A673 (cell line): ENCODE data around the gene KCNMA1. TPM values are rescaled to one million over a fixed set of nuclear protein-coding genes. Genes with fewer than 3 reads are reported as not detected.

ENCODE experiments used
- BruUV-seq: library from RNA; stranded (reverse); fragments of 400-500 nt; replicated peaks from 2 replicates; lab custom pipeline; 2021; lab: Mats Ljungman, UMichigan
- CTCF ChIA-PET: fragments of 300-600 bp; sonication (Branson Sonifier 250); formaldehyde crosslinking; loops from one replicate; lab custom pipeline; 2022; ENCODE audit warnings: antibody characterized with exemption; lab: Charles Lee
- POLR2A ChIA-PET: fragments of 300-600 bp; sonication (Branson Sonifier 250); formaldehyde crosslinking; loops from one replicate; lab custom pipeline; 2022; ENCODE audit warnings: antibody characterized with exemption; ENCODE audit not compliant: low non-redundant PET; lab: Charles Lee
- DNase-seq: peaks from one replicate; pipeline ENCODE4 v3.0.0-alpha.2; 2015; ENCODE audit warnings: low spot score
- H3K27ac ChIP-seq: fragments of 200-600 bp; sonication (generic); 2 replicates; pipeline ENCODE4 v1.5.1; 2016; ENCODE audit warnings: mixed run types, low read depth, mild to moderate bottlenecking, mixed read lengths, antibody characterized with exemption, low read length; ENCODE audit not compliant: poor library complexity, severe bottlenecking
- H3K27me3 ChIP-seq: fragments of 200-600 bp; sonication (generic); replicated peaks from 2 replicates; pipeline ENCODE4 v1.6.1; 2017; ENCODE audit warnings: mixed run types, low read depth, mild to moderate bottlenecking, mixed read lengths, antibody characterized with exemption, low read length; ENCODE audit not compliant: insufficient read depth, poor library complexity
- H3K36me3 ChIP-seq: fragments of 200-600 bp; sonication (generic); 2 replicates; pipeline ENCODE4 v1.6.1; 2016; ENCODE audit warnings: mixed run types, mild to moderate bottlenecking, mixed read lengths, antibody characterized with exemption, low read length; ENCODE audit not compliant: insufficient read depth, poor library complexity, severe bottlenecking
- H3K4me1 ChIP-seq: fragments of 200-600 bp; sonication (generic); 2 replicates; pipeline ENCODE4 v1.6.1; 2017; ENCODE audit warnings: mixed run types, mild to moderate bottlenecking, mixed read lengths, antibody characterized with exemption, low read length; ENCODE audit not compliant: insufficient read depth, poor library complexity, severe bottlenecking
- H3K4me3 ChIP-seq: fragments of 200-600 bp; sonication (generic); 2 replicates; pipeline ENCODE4 v1.5.1; 2016; ENCODE audit warnings: low read depth, mixed run types, mild to moderate bottlenecking, mixed read lengths, low read length; ENCODE audit not compliant: poor library complexity, severe bottlenecking
- H3K9me3 ChIP-seq: fragments of 200-600 bp; sonication (generic); 2 replicates; pipeline ENCODE4 v1.6.1; 2016; ENCODE audit warnings: mixed run types, low read depth, mild to moderate bottlenecking, mixed read lengths, antibody characterized with exemption, low read length; ENCODE audit not compliant: poor library complexity, severe bottlenecking
- EZH2 ChIP-seq: fragments of 200-600 bp; sonication (generic); IDR thresholded peaks from 2 replicates; pipeline ENCODE4 v1.6.1; 2017; ENCODE audit warnings: borderline replicate concordance, low read depth, mild to moderate bottlenecking, mixed read lengths, antibody characterized with exemption, low read length; ENCODE audit not compliant: poor library complexity, severe bottlenecking
- intact Hi-C: fragments of 100-400 bp; cut with micrococcal nuclease; formaldehyde crosslinking; loops from one replicate; pipeline ENCODE4 v1.10.0; 2022; ENCODE audit not compliant: unreplicated experiment
- total RNA-seq: library from RNA; stranded (reverse); gene quantifications from 2 replicates; pipeline ENCODE4 v1.2.3, GENCODE V29; 2021
- TF ChIP-seq, protein P1 (sequence below): fragments of 300-800, 200-600 bp; sonication (generic); conservative IDR thresholded peaks from 2 replicates; pipeline ENCODE4 v1.5.1; 2017; ENCODE audit warnings: low read depth, mild to moderate bottlenecking, antibody characterized with exemption, low read length, moderate library complexity, mixed read lengths

The KCNMA1 gene
- total RNA-seq, 1 experiment from 2014 or later, result 0.84 TPM

- TF ChIP-seq, protein P1, sequence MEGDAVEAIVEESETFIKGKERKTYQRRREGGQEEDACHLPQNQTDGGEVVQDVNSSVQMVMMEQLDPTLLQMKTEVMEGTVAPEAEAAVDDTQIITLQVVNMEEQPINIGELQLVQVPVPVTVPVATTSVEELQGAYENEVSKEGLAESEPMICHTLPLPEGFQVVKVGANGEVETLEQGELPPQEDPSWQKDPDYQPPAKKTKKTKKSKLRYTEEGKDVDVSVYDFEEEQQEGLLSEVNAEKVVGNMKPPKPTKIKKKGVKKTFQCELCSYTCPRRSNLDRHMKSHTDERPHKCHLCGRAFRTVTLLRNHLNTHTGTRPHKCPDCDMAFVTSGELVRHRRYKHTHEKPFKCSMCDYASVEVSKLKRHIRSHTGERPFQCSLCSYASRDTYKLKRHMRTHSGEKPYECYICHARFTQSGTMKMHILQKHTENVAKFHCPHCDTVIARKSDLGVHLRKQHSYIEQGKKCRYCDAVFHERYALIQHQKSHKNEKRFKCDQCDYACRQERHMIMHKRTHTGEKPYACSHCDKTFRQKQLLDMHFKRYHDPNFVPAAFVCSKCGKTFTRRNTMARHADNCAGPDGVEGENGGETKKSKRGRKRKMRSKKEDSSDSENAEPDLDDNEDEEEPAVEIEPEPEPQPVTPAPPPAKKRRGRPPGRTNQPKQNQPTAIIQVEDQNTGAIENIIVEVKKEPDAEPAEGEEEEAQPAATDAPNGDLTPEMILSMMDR, result no peak
- no peak for TF ChIP-seq EZH2
- H3K4me1 ChIP-seq, result no peaks in the 10 kb centered on the region
- no peaks in the 10 kb centered on the region for H3K36me3 ChIP-seq
- H3K27me3 ChIP-seq, result peaks cover 15% of the 10 kb centered on the region
- DNase-seq, result no peak
- intact Hi-C loops, result no loop called here
- no peak overlapping the region for H3K4me3 ChIP-seq
- CTCF ChIA-PET, result no interaction called here
- H3K27ac ChIP-seq, result no peak overlapping the region
- BruUV-seq, result no TSS peak
- POLR2A ChIA-PET, result interaction anchor here (0.5 kb wide), 1 partner anchor 745 kb away, joined by 4 read pairs; no protein-coding TSS in a partner anchor
- H3K9me3 ChIP-seq, result no peaks in the 10 kb centered on the region
Observed at GRCh38 chr10:77602913-77603533, 34.6 kb downstream of the KCNMA1 start.

DNA sequence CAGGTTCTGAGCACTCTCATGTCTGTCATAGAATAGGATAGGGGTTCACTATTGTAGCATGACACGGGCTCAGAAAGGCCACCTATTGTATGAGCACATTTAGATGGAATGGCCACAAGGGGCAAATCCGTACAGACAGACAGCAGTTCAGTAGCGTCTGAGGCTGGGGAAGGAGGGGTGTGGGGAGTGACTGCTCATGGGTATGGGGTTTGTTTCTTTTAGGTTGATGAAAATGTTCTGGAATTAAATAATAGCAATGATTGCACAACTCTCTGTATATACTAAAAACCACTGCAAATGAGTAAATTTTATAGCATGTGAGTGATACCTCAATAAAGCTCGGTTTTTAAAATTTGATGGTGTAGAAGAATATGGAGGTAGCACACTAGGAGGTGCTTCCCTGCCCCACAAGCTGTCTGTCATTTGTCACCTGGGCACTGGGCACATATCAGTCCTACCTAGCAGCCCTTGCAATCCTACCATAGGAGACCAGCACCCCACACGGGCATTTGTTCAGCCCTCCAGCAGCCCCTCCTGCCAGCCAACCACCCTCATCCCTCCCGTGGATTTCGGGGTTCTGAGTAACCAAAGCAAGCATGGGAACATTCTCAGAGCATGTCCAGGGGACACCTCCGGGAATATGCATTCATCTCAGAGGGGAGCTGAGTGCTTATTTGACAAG, 35.2 kb downstream of the KCNMA1 start:
- intact Hi-C loops, result no loop called here
- Histone ChIP-seq H3K9me3 (no peaks in the 10 kb centered on the region), H3K4me3 (no peak overlapping the region), H3K27me3 (peaks cover 15% of the 10 kb centered on the region), H3K36me3 (no peaks in the 10 kb centered on the region), H3K27ac (no peak overlapping the region), H3K4me1 (no peaks in the 10 kb centered on the region)
- no TSS peak for BruUV-seq
- CTCF ChIA-PET, result interaction anchor here (0.5 kb wide), 1 partner anchor 1772 kb away, joined by 3 read pairs; no protein-coding TSS in a partner anchor
- TF ChIP-seq, protein P1, result no peak
- no peak for TF ChIP-seq EZH2
- POLR2A ChIA-PET, result interaction anchor here (0.5 kb wide), 1 partner anchor 744 kb away, joined by 4 read pairs; no protein-coding TSS in a partner anchor
- DNase-seq, result no peak

DNA sequence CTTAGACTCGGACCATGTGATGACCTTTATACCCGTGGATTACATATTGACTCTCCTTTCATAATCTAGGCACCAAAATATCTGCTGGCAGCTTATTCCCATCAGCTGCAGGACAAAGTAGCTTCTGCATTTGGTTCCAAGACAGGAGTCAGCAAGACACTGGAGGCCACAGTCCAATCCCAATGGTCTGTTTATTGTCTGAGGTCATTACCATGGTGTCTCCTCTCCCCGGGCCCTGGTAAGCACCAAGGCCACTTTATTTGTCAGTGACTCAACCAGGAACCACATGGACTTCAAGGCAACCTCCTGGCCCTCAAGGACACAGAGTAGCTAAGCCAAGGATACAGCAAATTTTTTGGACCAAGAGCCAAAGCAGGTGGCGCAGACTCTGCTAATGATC, 36.1 kb downstream of the KCNMA1 start:
- no peaks in the 10 kb centered on the region for H3K9me3 ChIP-seq
- no peak overlapping the region for H3K4me3 ChIP-seq
- CTCF ChIA-PET, result no interaction called here
- H3K27ac ChIP-seq, result no peak overlapping the region
- H3K27me3 ChIP-seq, result peaks cover 15% of the 10 kb centered on the region
- intact Hi-C loops, result no loop called here
- DNase-seq, result no peak
- POLR2A ChIA-PET, result interaction anchor here (0.6 kb wide), 1 partner anchor 342 kb away, joined by 3 read pairs; no protein-coding TSS in a partner anchor
- TF ChIP-seq, protein P1, result no peak
- TF ChIP-seq EZH2, result no peak
- no peaks in the 10 kb centered on the region for H3K36me3 ChIP-seq
- BruUV-seq, result no TSS peak
- no peaks in the 10 kb centered on the region for H3K4me1 ChIP-seq
